ENCODE results near the gene MAD1L1.

Gene MAD1L1

DNA sequence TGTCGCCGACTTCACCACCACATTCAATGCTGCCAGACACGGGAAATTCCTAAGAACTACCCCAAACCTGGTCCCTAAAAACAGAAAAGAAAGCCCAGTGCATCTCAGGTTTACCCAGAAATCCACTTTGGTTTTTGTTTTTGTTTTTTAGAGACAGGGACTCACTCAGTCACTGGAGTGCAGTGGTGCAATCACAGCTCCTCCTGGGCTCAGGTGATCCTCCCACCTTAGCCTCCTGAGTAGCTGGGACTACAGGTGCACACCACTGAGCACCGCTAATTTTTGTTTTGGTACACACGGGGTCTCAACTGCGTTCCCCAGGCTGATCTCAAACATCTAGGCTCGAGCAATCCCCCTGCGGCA, 22.8 kb downstream of the MAD1L1 start:
- TF ChIP-seq, protein P1, sequence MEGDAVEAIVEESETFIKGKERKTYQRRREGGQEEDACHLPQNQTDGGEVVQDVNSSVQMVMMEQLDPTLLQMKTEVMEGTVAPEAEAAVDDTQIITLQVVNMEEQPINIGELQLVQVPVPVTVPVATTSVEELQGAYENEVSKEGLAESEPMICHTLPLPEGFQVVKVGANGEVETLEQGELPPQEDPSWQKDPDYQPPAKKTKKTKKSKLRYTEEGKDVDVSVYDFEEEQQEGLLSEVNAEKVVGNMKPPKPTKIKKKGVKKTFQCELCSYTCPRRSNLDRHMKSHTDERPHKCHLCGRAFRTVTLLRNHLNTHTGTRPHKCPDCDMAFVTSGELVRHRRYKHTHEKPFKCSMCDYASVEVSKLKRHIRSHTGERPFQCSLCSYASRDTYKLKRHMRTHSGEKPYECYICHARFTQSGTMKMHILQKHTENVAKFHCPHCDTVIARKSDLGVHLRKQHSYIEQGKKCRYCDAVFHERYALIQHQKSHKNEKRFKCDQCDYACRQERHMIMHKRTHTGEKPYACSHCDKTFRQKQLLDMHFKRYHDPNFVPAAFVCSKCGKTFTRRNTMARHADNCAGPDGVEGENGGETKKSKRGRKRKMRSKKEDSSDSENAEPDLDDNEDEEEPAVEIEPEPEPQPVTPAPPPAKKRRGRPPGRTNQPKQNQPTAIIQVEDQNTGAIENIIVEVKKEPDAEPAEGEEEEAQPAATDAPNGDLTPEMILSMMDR (IDR thresholded peaks at IDR 0.05): no peak
- H3K27me3 ChIP-seq: no peaks in the 10 kb centered on the region
- H3K9me3 ChIP-seq: no peaks in the 10 kb centered on the region
- no peaks in the 10 kb centered on the region for H3K4me1 ChIP-seq (ENCODE audit: control insufficient read depth in 1 of 2, insufficient read depth in 1 of 2, low read depth in 1 of 2, low read length in 1 of 2)
- no peak overlapping the region for H3K4me3 ChIP-seq (ENCODE audit: low read depth in 1 of 2, low read length in 1 of 2)
- H3K36me3 ChIP-seq: peaks cover 90% of the 10 kb centered on the region
- no peak overlapping the region for H3K27ac ChIP-seq

DNA sequence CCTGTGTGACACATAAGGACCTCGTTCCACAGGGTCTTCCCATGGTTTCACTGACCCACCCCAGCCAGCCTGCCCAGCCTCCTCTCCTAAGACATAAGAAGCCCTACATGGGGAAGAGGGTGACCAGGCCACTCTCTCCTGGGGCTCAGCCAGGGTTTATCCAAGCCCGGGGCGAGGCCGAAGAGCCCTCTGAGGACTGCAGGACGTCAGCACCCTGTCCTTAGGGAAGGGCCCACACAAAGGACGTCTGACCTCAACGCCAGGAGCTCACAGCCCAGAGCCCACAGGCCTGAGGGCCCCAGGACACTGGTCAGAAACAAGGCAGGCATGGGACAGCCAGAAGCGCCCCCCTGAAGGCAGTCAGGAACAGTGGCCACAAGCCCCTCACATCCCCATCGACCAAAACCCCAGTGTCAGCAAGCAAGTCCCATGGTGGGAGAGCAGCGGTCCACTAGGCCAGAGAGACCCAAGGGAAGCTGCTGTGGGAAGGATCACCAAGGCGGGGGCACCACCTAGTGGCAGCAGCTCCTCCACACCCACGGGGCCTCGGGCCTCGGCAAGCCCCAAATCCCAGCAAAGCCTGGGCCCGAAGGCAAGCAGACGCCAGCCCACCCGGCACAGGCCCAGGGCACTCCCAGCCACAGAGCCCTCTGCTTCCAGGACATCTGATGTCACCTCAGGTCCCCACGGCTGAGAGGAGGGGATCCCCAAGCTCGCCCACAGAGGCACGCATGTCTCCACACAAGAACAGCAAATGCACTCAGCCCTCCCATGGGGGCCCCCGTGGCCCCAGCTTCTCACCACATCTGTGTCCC, 23.4 kb downstream of the MAD1L1 start:
- H3K27ac ChIP-seq: no peak overlapping the region
- no peaks in the 10 kb centered on the region for H3K4me1 ChIP-seq (ENCODE audit: control insufficient read depth in 1 of 2, insufficient read depth in 1 of 2, low read depth in 1 of 2, low read length in 1 of 2)
- H3K9me3 ChIP-seq: no peaks in the 10 kb centered on the region
- no peak overlapping the region for H3K4me3 ChIP-seq (ENCODE audit: low read depth in 1 of 2, low read length in 1 of 2)
- H3K36me3 ChIP-seq: peaks cover 89% of the 10 kb centered on the region
- no peaks in the 10 kb centered on the region for H3K27me3 ChIP-seq
- TF ChIP-seq, protein P1 (IDR thresholded peaks at IDR 0.05): no peak

DNA sequence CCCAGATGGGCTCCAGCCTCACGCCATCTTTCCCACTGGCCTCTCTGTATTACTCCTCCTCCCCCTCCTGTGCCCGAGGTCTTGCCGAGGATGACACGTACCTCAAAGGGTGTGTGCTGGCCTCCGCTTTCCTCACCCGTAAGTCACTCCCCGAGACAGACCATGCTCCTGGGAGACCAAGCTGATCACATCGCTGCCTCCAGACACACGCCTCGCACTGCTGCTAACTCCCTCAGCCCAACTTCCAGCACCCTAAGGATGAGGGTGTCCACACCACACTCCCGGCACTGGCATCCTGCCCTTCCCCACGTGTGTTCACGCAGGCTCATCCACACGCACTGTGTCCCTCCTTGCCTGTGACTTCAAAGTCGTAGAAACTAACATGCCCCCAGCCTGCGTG, 24.0 kb downstream of the MAD1L1 start:
- Histone ChIP-seq H3K27me3 (no peaks in the 10 kb centered on the region), H3K36me3 (peaks cover 86% of the 10 kb centered on the region), H3K9me3 (no peaks in the 10 kb centered on the region), H3K27ac (no peak overlapping the region), H3K4me1 (ENCODE audit: control insufficient read depth in 1 of 2, insufficient read depth in 1 of 2, low read depth in 1 of 2, low read length in 1 of 2) (no peaks in the 10 kb centered on the region), H3K4me3 (ENCODE audit: low read depth in 1 of 2, low read length in 1 of 2) (no peak overlapping the region)
- TF ChIP-seq, protein P1 (IDR thresholded peaks at IDR 0.05): no peak

DNA sequence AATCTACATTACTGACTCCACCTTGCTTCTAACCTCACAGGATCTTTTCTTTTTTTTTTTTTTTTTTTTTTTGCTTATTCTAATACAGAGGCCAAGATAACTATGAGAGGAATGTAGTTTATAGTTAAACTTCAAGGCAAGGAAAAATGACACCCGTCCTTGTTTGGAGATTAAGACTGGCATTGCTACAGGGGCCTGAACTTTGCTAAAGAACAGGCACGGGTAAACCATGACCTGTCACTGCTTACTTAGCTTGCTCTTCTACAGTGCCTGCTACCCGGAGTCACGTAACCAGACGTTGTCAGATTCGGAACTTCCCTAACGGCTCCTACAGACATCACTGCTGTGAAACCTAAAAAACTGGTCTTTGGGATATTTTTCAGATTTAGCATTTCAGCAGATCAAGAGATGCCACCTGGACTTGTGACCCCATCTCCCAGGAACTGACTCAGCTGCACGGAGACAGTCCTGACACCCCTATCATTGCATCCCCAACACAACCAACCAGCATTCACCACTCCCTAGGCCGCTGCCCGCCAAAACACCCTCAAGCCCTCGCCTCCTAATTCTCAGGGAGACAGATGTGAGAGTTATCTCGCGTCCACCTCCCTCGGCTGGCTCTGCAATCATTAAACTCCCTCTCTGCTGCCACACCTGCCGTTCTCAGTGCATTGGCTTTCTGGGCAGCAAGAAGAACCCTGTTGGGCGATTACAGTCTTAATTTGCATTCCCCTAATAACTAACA, 27.5 kb downstream of the MAD1L1 start:
- TF ChIP-seq, protein P1 (IDR thresholded peaks at IDR 0.05): no peak

DNA sequence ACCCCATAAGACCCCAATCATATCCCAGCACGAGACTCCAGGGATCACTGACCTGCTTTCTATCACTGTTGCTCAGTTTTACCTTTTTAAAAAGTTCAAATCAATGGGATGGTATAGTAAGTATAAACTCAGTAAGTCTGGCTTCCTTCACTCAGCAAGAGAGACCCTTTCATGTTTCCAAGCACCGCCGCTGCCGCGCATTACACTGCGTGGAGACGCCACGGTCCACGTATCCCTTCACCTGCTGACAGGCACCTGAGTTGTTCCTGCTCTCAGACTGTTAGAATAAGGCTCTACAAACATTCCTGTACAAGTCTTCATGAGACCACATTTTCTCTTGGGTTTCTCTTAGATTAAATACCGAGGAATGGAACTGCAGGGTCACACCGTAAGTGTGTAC, 28.3 kb downstream of the MAD1L1 start:
- Histone ChIP-seq H3K27me3 (no peaks in the 10 kb centered on the region), H3K4me1 (ENCODE audit: control insufficient read depth in 1 of 2, insufficient read depth in 1 of 2, low read depth in 1 of 2, low read length in 1 of 2) (no peaks in the 10 kb centered on the region), H3K4me3 (ENCODE audit: low read depth in 1 of 2, low read length in 1 of 2) (no peak overlapping the region), H3K36me3 (peaks cover 71% of the 10 kb centered on the region), H3K9me3 (no peaks in the 10 kb centered on the region), H3K27ac (no peak overlapping the region)
- TF ChIP-seq, protein P1 (IDR thresholded peaks at IDR 0.05): no peak

More for the DNA sequence above, 27.5 kb downstream of the MAD1L1 start:
- Histone ChIP-seq H3K9me3 (no peaks in the 10 kb centered on the region), H3K4me3 (ENCODE audit: low read depth in 1 of 2, low read length in 1 of 2) (no peak overlapping the region), H3K27me3 (no peaks in the 10 kb centered on the region), H3K36me3 (peaks cover 71% of the 10 kb centered on the region), H3K4me1 (ENCODE audit: control insufficient read depth in 1 of 2, insufficient read depth in 1 of 2, low read depth in 1 of 2, low read length in 1 of 2) (no peaks in the 10 kb centered on the region), H3K27ac (no peak overlapping the region)
